MM.1S (cell line): ENCODE results near the gene FOXO1.

ENCODE experiments used
- DNase-seq: peaks from one replicate; pipeline ENCODE4 v3.0.0-alpha.2; 2015
- H2AFZ ChIP-seq: fragments of 300-600 bp; sonication (generic); 2 replicates; pipeline ENCODE4 v1.6.0; 2016; ENCODE audit warnings: antibody characterized with exemption, low read length
- H3F3A ChIP-seq: fragments of 300-600 bp; sonication (generic); 2 replicates; pipeline ENCODE4 v1.6.1; 2016; ENCODE audit warnings: mild to moderate bottlenecking, antibody characterized with exemption, low read length, moderate library complexity, mixed read lengths; ENCODE audit not compliant: insufficient read depth
- H3K27ac ChIP-seq: fragments of 300-600 bp; sonication (generic); 2 replicates; pipeline ENCODE4 v1.5.1; 2016; ENCODE audit warnings: mild to moderate bottlenecking, low read length
- H3K27me3 ChIP-seq: fragments of 300-600 bp; sonication (generic); replicated peaks from 2 replicates; pipeline ENCODE4 v1.6.0; 2016; ENCODE audit warnings: low read length; ENCODE audit not compliant: insufficient read depth
- H3K36me3 ChIP-seq: fragments of 300-600 bp; sonication (generic); replicated peaks from 2 replicates; pipeline ENCODE4 v1.6.1; 2016; ENCODE audit warnings: mild to moderate bottlenecking, low read length, mixed read lengths; ENCODE audit not compliant: insufficient read depth
- H3K4me1 ChIP-seq: fragments of 300-600 bp; sonication (generic); 2 replicates; pipeline ENCODE4 v1.6.1; 2016; ENCODE audit warnings: low read length, mixed read lengths
- H3K4me2 ChIP-seq: fragments of 300-600 bp; sonication (generic); 2 replicates; pipeline ENCODE4 v1.6.0; 2016; ENCODE audit warnings: low read depth, low read length
- H3K4me3 ChIP-seq: fragments of 300-600 bp; sonication (generic); 2 replicates; pipeline ENCODE4 v1.5.1; 2016; ENCODE audit warnings: low read length, mixed read lengths
- H3K79me2 ChIP-seq: fragments of 300-600 bp; sonication (generic); 2 replicates; pipeline ENCODE4 v1.6.1; 2016; ENCODE audit warnings: mixed run types, low read length, mixed read lengths
- H3K9ac ChIP-seq: fragments of 300-600 bp; sonication (generic); 2 replicates; pipeline ENCODE4 v1.6.1; 2016; ENCODE audit warnings: low read length, mixed read lengths
- H3K9me2 ChIP-seq: fragments of 300-600 bp; sonication (generic); replicated peaks from 2 replicates; pipeline ENCODE4 v1.6.1; 2016; ENCODE audit warnings: mild to moderate bottlenecking, low read length, mixed read lengths; ENCODE audit not compliant: insufficient read depth
- H3K9me3 ChIP-seq: fragments of 300-600 bp; sonication (generic); replicated peaks from 2 replicates; pipeline ENCODE4 v1.6.1; 2016; ENCODE audit warnings: mild to moderate bottlenecking, low read length, mixed read lengths; ENCODE audit not compliant: insufficient read depth
- H4K20me1 ChIP-seq: fragments of 300-600 bp; sonication (generic); 2 replicates; pipeline ENCODE4 v1.6.1; 2016; ENCODE audit warnings: mild to moderate bottlenecking, low read length, moderate library complexity, mixed read lengths; ENCODE audit not compliant: insufficient read depth
- EZH2 ChIP-seq: fragments of 300-600 bp; sonication (generic); optimal IDR thresholded peaks from 2 replicates; pipeline ENCODE3; 2017; ENCODE audit warnings: low read depth, mild to moderate bottlenecking, antibody characterized with exemption, low read length, mixed read lengths
- EZH2phosphoT487 ChIP-seq: fragments of 300-600 bp; sonication (generic); IDR thresholded peaks from 2 replicates; pipeline ENCODE4 v1.6.1; 2018; ENCODE audit warnings: antibody characterized with exemption, low read length
- TF ChIP-seq, protein P1 (sequence below): fragments of 300-600 bp; sonication (generic); IDR thresholded peaks from 2 replicates; pipeline ENCODE4 v1.5.1; 2016; ENCODE audit warnings: antibody characterized with exemption, low read length, mixed read lengths

The FOXO1 gene

DNA sequence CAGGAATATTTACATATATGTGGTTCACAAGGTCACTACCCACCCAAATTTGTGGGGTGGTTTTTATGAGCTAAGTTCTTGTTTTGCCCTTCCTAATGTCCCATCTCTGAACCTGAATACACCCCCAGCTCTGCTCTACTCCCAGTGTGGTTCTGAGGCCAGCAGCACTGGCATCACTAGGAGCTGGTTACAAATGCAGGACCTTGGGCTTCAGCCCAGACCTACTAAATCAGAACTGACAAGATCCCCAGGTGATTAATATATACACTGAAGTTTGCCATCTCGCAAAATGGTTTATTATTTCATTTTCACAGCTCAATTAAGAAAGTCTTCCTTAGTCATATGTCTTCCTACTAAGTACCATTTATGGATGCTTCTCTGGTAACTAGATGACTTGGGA is 67.9 kb downstream of the FOXO1 start:
- H3K27ac ChIP-seq: no peak overlapping the region
- H3K9me2 ChIP-seq: no peaks in the 10 kb centered on the region
- H3K4me3 ChIP-seq: no peak overlapping the region
- no peak overlapping the region for H2AFZ ChIP-seq
- no peak for DNase-seq
- H3K9me3 ChIP-seq: no peaks in the 10 kb centered on the region
- no peak overlapping the region for H3K9ac ChIP-seq
- H3K4me1 ChIP-seq: no peaks in the 10 kb centered on the region
- no peaks in the 10 kb centered on the region for H3K27me3 ChIP-seq
- H4K20me1 ChIP-seq: no peaks in the 10 kb centered on the region
- no peaks in the 10 kb centered on the region for H3F3A ChIP-seq
- H3K36me3 ChIP-seq: no peaks in the 10 kb centered on the region
- TF ChIP-seq EZH2phosphoT487: no peak
- no peak for TF ChIP-seq EZH2
- TF ChIP-seq, protein P1, sequence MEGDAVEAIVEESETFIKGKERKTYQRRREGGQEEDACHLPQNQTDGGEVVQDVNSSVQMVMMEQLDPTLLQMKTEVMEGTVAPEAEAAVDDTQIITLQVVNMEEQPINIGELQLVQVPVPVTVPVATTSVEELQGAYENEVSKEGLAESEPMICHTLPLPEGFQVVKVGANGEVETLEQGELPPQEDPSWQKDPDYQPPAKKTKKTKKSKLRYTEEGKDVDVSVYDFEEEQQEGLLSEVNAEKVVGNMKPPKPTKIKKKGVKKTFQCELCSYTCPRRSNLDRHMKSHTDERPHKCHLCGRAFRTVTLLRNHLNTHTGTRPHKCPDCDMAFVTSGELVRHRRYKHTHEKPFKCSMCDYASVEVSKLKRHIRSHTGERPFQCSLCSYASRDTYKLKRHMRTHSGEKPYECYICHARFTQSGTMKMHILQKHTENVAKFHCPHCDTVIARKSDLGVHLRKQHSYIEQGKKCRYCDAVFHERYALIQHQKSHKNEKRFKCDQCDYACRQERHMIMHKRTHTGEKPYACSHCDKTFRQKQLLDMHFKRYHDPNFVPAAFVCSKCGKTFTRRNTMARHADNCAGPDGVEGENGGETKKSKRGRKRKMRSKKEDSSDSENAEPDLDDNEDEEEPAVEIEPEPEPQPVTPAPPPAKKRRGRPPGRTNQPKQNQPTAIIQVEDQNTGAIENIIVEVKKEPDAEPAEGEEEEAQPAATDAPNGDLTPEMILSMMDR: no peak
- H3K4me2 ChIP-seq: no peak overlapping the region
- peaks cover 40% of the 10 kb centered on the region for H3K79me2 ChIP-seq

DNA sequence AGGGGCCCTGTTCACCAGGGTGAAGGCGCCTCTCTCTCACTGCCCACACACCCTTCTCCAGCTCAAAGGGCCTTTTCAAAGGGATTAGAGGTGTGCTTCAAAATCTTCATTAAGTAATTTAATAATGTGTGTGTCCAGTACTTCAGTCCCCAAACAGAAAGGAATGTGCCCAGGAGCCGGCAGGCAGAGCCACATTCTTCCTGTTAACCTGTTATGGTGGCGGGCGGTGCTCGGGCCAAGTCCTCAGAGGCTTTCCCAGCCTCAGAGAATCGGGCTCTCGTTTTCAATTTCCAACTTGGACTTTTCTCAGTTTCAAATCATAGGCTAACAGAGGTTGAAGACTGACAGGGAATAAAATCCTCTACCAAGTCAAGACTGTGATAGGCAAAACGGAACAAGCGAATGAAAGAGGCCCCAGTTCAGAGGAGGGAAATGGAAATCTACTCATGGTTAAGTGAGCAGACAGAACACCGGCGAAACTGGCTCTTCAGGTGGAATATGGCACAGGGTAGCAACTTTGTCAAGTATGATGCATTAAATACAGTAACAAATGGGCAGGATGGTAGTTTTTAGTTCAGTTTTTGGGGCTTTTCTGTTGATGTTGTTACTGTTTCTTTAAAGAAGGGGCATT is 68.6 kb downstream of the FOXO1 start:
- Histone ChIP-seq H3K9me2 (no peaks in the 10 kb centered on the region), H3K4me1 (no peaks in the 10 kb centered on the region), H3K36me3 (no peaks in the 10 kb centered on the region), H2AFZ (no peak overlapping the region), H4K20me1 (no peaks in the 10 kb centered on the region), H3K27me3 (no peaks in the 10 kb centered on the region), H3K9ac (no peak overlapping the region), H3K27ac (no peak overlapping the region), H3K9me3 (no peaks in the 10 kb centered on the region), H3K4me3 (no peak overlapping the region), H3K4me2 (no peak overlapping the region), H3F3A (no peaks in the 10 kb centered on the region), H3K79me2 (peaks cover 45% of the 10 kb centered on the region)
- DNase-seq: no peak
- TF ChIP-seq EZH2phosphoT487: no peak
- no peak for TF ChIP-seq EZH2
- TF ChIP-seq, protein P1: no peak

DNA sequence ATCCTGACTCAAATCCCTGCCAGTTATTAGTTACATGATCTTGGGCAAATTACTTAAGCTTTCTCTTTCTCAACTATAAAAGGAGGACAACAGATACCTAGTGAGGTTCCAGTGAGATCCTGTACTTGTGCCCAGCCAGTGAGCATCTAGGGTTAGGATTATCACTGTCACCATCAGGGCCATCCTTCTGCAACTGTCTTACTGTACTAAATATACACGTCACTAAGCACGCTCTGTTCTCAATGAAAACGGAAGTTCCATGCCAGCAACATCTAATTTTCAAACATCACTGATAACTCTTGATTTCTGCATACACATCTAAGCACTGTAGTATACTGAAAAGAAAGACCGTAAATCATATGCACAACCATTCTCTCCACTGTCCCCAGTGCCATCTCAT is 70.0 kb downstream of the FOXO1 start:
- H4K20me1 ChIP-seq: no peaks in the 10 kb centered on the region
- no peak overlapping the region for H3K9ac ChIP-seq
- H3K4me1 ChIP-seq: no peaks in the 10 kb centered on the region
- no peaks in the 10 kb centered on the region for H3K27me3 ChIP-seq
- no peaks in the 10 kb centered on the region for H3K9me2 ChIP-seq
- no peak overlapping the region for H3K4me2 ChIP-seq
- H3K36me3 ChIP-seq: no peaks in the 10 kb centered on the region
- H3K4me3 ChIP-seq: no peak overlapping the region
- H3K79me2 ChIP-seq: peaks cover 45% of the 10 kb centered on the region
- H3F3A ChIP-seq: no peaks in the 10 kb centered on the region
- TF ChIP-seq, protein P1: no peak
- TF ChIP-seq EZH2phosphoT487: no peak
- TF ChIP-seq EZH2: no peak
- H2AFZ ChIP-seq: no peak overlapping the region
- no peaks in the 10 kb centered on the region for H3K9me3 ChIP-seq
- no peak for DNase-seq
- H3K27ac ChIP-seq: no peak overlapping the region
